GM23338 (cell line): ENCODE measurements around the gene OAT. TPM values are rescaled to one million over a fixed set of nuclear protein-coding genes. Genes with fewer than 3 reads are reported as not detected.
A peak's percentile ranks its signal among the peaks of the same experiment; 100 is the strongest.

Source experiments
- ATAC-seq: fragments of 200-7000 bp; cut with Tn5 transposase; 3 replicates; pipeline ENCODE4 v1.9.1; 2020
- DNase-seq: peaks from one replicate; pipeline ENCODE4 v3.0.0-alpha.2; 2015; ENCODE audit warnings: low spot score
- H2AFZ ChIP-seq: fragments of 200-600 bp; sonication (generic); 2 replicates; pipeline ENCODE4 v1.8.0; 2016; ENCODE audit warnings: antibody characterized with exemption, mild to moderate bottlenecking, moderate library complexity
- H3F3A ChIP-seq: fragments of 200-600 bp; sonication (generic); replicated peaks from 2 replicates; pipeline ENCODE4 v1.8.0; 2017; ENCODE audit warnings: antibody characterized with exemption, mixed run types, low read depth
- H3K27ac ChIP-seq: fragments of 200-600 bp; sonication (generic); 2 replicates; pipeline ENCODE4 v1.6.1; 2016; ENCODE audit warnings: low read depth
- H3K27me3 ChIP-seq: fragments of 200-600 bp; sonication (generic); 2 replicates; pipeline ENCODE4 v1.8.0; 2016; ENCODE audit warnings: mild to moderate bottlenecking, mixed run types, moderate library complexity; ENCODE audit not compliant: insufficient read depth
- H3K36me3 ChIP-seq: fragments of 200-600 bp; sonication (generic); 2 replicates; pipeline ENCODE4 v1.8.0; 2016; ENCODE audit warnings: mild to moderate bottlenecking; ENCODE audit not compliant: insufficient read depth
- H3K4me1 ChIP-seq: fragments of 200-600 bp; sonication (generic); 2 replicates; pipeline ENCODE4 v1.8.0; 2016; ENCODE audit warnings: mild to moderate bottlenecking, moderate library complexity; ENCODE audit not compliant: insufficient read depth
- H3K4me2 ChIP-seq: fragments of 200-600 bp; sonication (generic); 2 replicates; pipeline ENCODE4 v1.7.1; 2017; ENCODE audit warnings: mixed run types
- H3K4me3 ChIP-seq: fragments of 200-600 bp; sonication (generic); 2 replicates; pipeline ENCODE4 v1.6.1; 2016; ENCODE audit warnings: mixed run types
- H3K79me2 ChIP-seq: fragments of 200-600 bp; sonication (generic); replicated peaks from 2 replicates; pipeline ENCODE4 v1.8.0; 2017; ENCODE audit warnings: mild to moderate bottlenecking; ENCODE audit not compliant: insufficient read depth
- H3K9me2 ChIP-seq: fragments of 200-600 bp; sonication (generic); 2 replicates; pipeline ENCODE4 v1.8.0; 2017; ENCODE audit not compliant: insufficient read depth
- H4K20me1 ChIP-seq: fragments of 200-600 bp; sonication (generic); replicated peaks from 2 replicates; pipeline ENCODE4 v1.8.0; 2017; ENCODE audit warnings: mild to moderate bottlenecking; ENCODE audit not compliant: insufficient read depth
- H3K27ac Mint-ChIP-seq: 2 replicates; pipeline ENCODE4 v1.8.0; 2020; ENCODE audit warnings: inconsistent platforms, mild to moderate bottlenecking, moderate library complexity, mixed read lengths
- H3K27me3 Mint-ChIP-seq: 3 replicates; pipeline ENCODE4 v1.8.0; 2022; ENCODE audit warnings: low read depth, mild to moderate bottlenecking, moderate library complexity, mixed read lengths, inconsistent platforms; ENCODE audit not compliant: insufficient read depth, poor library complexity
- H3K36me3 Mint-ChIP-seq: 3 replicates; pipeline ENCODE4 v1.8.0; 2021; ENCODE audit warnings: low read depth, mild to moderate bottlenecking, inconsistent platforms, moderate library complexity, mixed read lengths
- H3K4me1 Mint-ChIP-seq: 3 replicates; pipeline ENCODE4 v1.8.0; 2020; ENCODE audit warnings: mild to moderate bottlenecking, inconsistent platforms, mixed read lengths
- H3K4me3 Mint-ChIP-seq: 3 replicates; pipeline ENCODE4 v1.8.0; 2021; ENCODE audit warnings: moderate library complexity, mild to moderate bottlenecking, inconsistent platforms, mixed read lengths
- H3K9me3 Mint-ChIP-seq: 3 replicates; pipeline ENCODE4 v1.8.0; 2020; ENCODE audit warnings: moderate library complexity, mild to moderate bottlenecking, inconsistent platforms, mixed read lengths
- CREB1 ChIP-seq: fragments of 250-450 bp; sonication (Bioruptor Pico); IDR thresholded peaks from 2 replicates; pipeline ENCODE4 v1.5.0; 2020; ENCODE audit warnings: low read depth, mild to moderate bottlenecking, moderate library complexity
- ETS1 ChIP-seq: IDR thresholded peaks from 2 replicates; pipeline ENCODE4 v1.6.1; 2016; ENCODE audit warnings: antibody characterized with exemption
- EZH2 ChIP-seq: fragments of 200-600 bp; sonication (generic); IDR thresholded peaks from one replicate; pipeline ENCODE4 v1.8.0; 2017; ENCODE audit warnings: antibody characterized with exemption, mild to moderate bottlenecking, low read depth; ENCODE audit not compliant: unreplicated experiment
- EZH2phosphoT487 ChIP-seq: fragments of 200-600 bp; sonication (generic); IDR thresholded peaks from one replicate; pipeline ENCODE4 v1.8.1; 2018; ENCODE audit warnings: antibody characterized with exemption; ENCODE audit not compliant: unreplicated experiment
- JUNB ChIP-seq: IDR thresholded peaks from one replicate; pipeline ENCODE4 v1.6.1; 2016; ENCODE audit warnings: antibody characterized with exemption; ENCODE audit not compliant: unreplicated experiment
- NANOG ChIP-seq: IDR thresholded peaks from 2 replicates; pipeline ENCODE4 v1.6.1; 2016; ENCODE audit warnings: antibody characterized with exemption, borderline replicate concordance
- POLR2AphosphoS5 ChIP-seq: IDR thresholded peaks from 2 replicates; pipeline ENCODE4 v1.6.1; 2016; ENCODE audit warnings: antibody characterized with exemption, low read depth
- STAT1 ChIP-seq: IDR thresholded peaks from one replicate; pipeline ENCODE4 v1.6.1; 2016; ENCODE audit warnings: antibody characterized with exemption; ENCODE audit not compliant: unreplicated experiment
- ZNF114 ChIP-seq: fragments of 250-450 bp; sonication (Bioruptor Pico); IDR thresholded peaks from 2 replicates; pipeline ENCODE4 v1.5.0; 2020; ENCODE audit warnings: mild to moderate bottlenecking, moderate library complexity
- ZNF331 ChIP-seq: fragments of 250-450 bp; sonication (Bioruptor Pico); IDR thresholded peaks from 2 replicates; pipeline ENCODE4 v1.5.0; 2020; ENCODE audit warnings: low read depth, mild to moderate bottlenecking, moderate library complexity
- ZNF462 ChIP-seq: fragments of 250-450 bp; sonication (Bioruptor Pico); IDR thresholded peaks from 2 replicates; pipeline ENCODE4 v1.5.0; 2020; ENCODE audit warnings: mild to moderate bottlenecking, moderate library complexity
- polyA plus RNA-seq: library from polyadenylated mRNA; unstranded; fragments of >200 nt; fragmentation: Nextera tagmentation; extraction: Ambion mirVana; gene quantifications from 2 replicates; pipeline ENCODE4 v1.2.1, GENCODE V29; 2016
- total RNA-seq: library from RNA; depleted of rRNA; stranded (reverse); fragments of >200 nt; shearing (Covaris generic); gene quantifications from 2 replicates; pipeline ENCODE4 v1.2.3, GENCODE V29; 2014
- TF ChIP-seq, protein P1 (sequence below): IDR thresholded peaks from one replicate; pipeline ENCODE4 v1.6.1; 2018; ENCODE audit warnings: antibody characterized with exemption; ENCODE audit not compliant: unreplicated experiment
- TF ChIP-seq, protein P2 (sequence below), 2 experiments: fragments of 200-600 bp in 1 of 2; sonication (generic) in 1 of 2; conservative IDR thresholded peaks; 2 replicates each; pipeline versions ENCODE4 v1.5.1 to v1.6.1; 2016 to 2017; ENCODE audit warnings: antibody characterized with exemption in 2 of 2, low read depth in 2 of 2, mild to moderate bottlenecking in 2 of 2, moderate library complexity in 1 of 2

OAT gene
- total and polyA plus RNA-seq, 2 experiments from 2014 or later = 131 to 139 TPM

- Histone ChIP-seq H3K9me2 (no peaks in the 10 kb centered on the region), H3K4me2 (no peak overlapping the region), H3K4me3 (no peak overlapping the region), H3K27ac (no peak overlapping the region), H2AFZ (peak overlapping the region; percentile 90), H3K27me3 (peaks cover 6% of the 10 kb centered on the region; the same call in 1 of the 2 replicates), H3F3A (0 out of 2 replicates have a peak, but pooled peaks cover 5% of the 10 kb centered on the region), H3K4me1 (peaks cover 3% of the 10 kb centered on the region; the same call in 1 of the 2 replicates), H3K36me3 (no peaks in the 10 kb centered on the region), H4K20me1 (no peaks in the 10 kb centered on the region), H3K79me2 (no peaks in the 10 kb centered on the region)
- H3K4me3 Mint-ChIP-seq = no peak overlapping the region
- H3K4me1 Mint-ChIP-seq = no peaks in the 10 kb centered on the region; the same call in 2 of the 3 replicates
- no peak for TF ChIP-seq ETS1
- no peak for TF ChIP-seq STAT1
- TF ChIP-seq, protein P1, sequence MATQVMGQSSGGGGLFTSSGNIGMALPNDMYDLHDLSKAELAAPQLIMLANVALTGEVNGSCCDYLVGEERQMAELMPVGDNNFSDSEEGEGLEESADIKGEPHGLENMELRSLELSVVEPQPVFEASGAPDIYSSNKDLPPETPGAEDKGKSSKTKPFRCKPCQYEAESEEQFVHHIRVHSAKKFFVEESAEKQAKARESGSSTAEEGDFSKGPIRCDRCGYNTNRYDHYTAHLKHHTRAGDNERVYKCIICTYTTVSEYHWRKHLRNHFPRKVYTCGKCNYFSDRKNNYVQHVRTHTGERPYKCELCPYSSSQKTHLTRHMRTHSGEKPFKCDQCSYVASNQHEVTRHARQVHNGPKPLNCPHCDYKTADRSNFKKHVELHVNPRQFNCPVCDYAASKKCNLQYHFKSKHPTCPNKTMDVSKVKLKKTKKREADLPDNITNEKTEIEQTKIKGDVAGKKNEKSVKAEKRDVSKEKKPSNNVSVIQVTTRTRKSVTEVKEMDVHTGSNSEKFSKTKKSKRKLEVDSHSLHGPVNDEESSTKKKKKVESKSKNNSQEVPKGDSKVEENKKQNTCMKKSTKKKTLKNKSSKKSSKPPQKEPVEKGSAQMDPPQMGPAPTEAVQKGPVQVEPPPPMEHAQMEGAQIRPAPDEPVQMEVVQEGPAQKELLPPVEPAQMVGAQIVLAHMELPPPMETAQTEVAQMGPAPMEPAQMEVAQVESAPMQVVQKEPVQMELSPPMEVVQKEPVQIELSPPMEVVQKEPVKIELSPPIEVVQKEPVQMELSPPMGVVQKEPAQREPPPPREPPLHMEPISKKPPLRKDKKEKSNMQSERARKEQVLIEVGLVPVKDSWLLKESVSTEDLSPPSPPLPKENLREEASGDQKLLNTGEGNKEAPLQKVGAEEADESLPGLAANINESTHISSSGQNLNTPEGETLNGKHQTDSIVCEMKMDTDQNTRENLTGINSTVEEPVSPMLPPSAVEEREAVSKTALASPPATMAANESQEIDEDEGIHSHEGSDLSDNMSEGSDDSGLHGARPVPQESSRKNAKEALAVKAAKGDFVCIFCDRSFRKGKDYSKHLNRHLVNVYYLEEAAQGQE = no peak
- TF ChIP-seq, protein P2, sequence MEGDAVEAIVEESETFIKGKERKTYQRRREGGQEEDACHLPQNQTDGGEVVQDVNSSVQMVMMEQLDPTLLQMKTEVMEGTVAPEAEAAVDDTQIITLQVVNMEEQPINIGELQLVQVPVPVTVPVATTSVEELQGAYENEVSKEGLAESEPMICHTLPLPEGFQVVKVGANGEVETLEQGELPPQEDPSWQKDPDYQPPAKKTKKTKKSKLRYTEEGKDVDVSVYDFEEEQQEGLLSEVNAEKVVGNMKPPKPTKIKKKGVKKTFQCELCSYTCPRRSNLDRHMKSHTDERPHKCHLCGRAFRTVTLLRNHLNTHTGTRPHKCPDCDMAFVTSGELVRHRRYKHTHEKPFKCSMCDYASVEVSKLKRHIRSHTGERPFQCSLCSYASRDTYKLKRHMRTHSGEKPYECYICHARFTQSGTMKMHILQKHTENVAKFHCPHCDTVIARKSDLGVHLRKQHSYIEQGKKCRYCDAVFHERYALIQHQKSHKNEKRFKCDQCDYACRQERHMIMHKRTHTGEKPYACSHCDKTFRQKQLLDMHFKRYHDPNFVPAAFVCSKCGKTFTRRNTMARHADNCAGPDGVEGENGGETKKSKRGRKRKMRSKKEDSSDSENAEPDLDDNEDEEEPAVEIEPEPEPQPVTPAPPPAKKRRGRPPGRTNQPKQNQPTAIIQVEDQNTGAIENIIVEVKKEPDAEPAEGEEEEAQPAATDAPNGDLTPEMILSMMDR (conservative IDR thresholded peaks at IDR 0.05; ENCODE audit: low read depth in 2 of 2) = no peak
- TF ChIP-seq EZH2 = no peak
- no peak for TF ChIP-seq EZH2phosphoT487
- TF ChIP-seq ZNF114 = no peak
- no peak for TF ChIP-seq CREB1 (CRISPR knock-in tag)
- TF ChIP-seq ZNF331 = no peak
- TF ChIP-seq JUNB = no peak
- no peak for TF ChIP-seq POLR2AphosphoS5
- TF ChIP-seq ZNF462 = no peak
- TF ChIP-seq NANOG = no peak
- no peak overlapping the region for H3K27ac Mint-ChIP-seq
- DNase-seq = no peak
- no peak for ATAC-seq
- no peaks in the 10 kb centered on the region for H3K9me3 Mint-ChIP-seq
- H3K27me3 Mint-ChIP-seq = peaks cover 7% of the 10 kb centered on the region
- H3K36me3 Mint-ChIP-seq = no peaks in the 10 kb centered on the region
Observed at GRCh38 chr10:124385627-124386185, 33.0 kb downstream of the OAT start.
